Spinal cord (tissue), 10 donors: Measurements from ENCODE around the gene WDR54. TPM values are rescaled to one million over a fixed set of nuclear protein-coding genes. Genes with fewer than 3 reads are reported as not detected.

Experiments used
- DNase-seq, 6 donors: peaks; one replicate each; pipeline versions ENCODE4 v3.0.0 to v3.0.0-alpha.2; 2013 to 2015; ENCODE audit warnings: low spot score in 6 of 6, low read depth in 4 of 6
- H3K27ac ChIP-seq: one replicate; pipeline ENCODE4 v1.5.1; 2013; ENCODE audit warnings: low read depth, low read length, control low read depth
- H3K27me3 ChIP-seq: one replicate; pipeline ENCODE4 v1.6.1; 2013; ENCODE audit warnings: low read length; ENCODE audit not compliant: control insufficient read depth, insufficient read depth
- H3K36me3 ChIP-seq: one replicate; pipeline ENCODE4 v1.6.1; 2013; ENCODE audit warnings: low read length; ENCODE audit not compliant: control insufficient read depth, insufficient read depth
- H3K4me1 ChIP-seq: one replicate; pipeline ENCODE4 v1.6.1; 2013; ENCODE audit warnings: low read length; ENCODE audit not compliant: control insufficient read depth, insufficient read depth
- H3K4me3 ChIP-seq: one replicate; pipeline ENCODE4 v1.5.1; 2013; ENCODE audit warnings: low read depth, low read length, control low read depth
- H3K9me3 ChIP-seq: one replicate; pipeline ENCODE4 v1.6.1; 2013; ENCODE audit warnings: low read length; ENCODE audit not compliant: control insufficient read depth, insufficient read depth
- WGBS: methylation state at CpG from one replicate; pipeline ENCODE4 v1.1.5; 2013; ENCODE audit warnings: missing lambda C conversion rate; ENCODE audit not compliant: insufficient coverage; 5-methylcytosine and 5-hydroxymethylcytosine counted together
- polyA plus RNA-seq, 2 donors: library from polyadenylated mRNA; unstranded; fragments of 120-200 nt; gene quantifications; one replicate each; pipeline ENCODE4 v1.2.1, GENCODE V29; 2013; ENCODE audit not compliant: insufficient read length in 2 of 2
- total RNA-seq, 2 donors: library from RNA; depleted of rRNA in 1 of 2; stranded (reverse); fragments of 120-200 nt in 1 of 2; fragments of >200 nt in 1 of 2; gene quantifications; one replicate each; pipeline versions ENCODE4 v1.2.3 to v1.2.4, GENCODE V29; 2013 to 2014
- donor health status: healthy.

WDR54 gene
- total and polyA plus RNA-seq, 4 donors = 17.0 to 40.5 (median 37.7) TPM

DNA sequence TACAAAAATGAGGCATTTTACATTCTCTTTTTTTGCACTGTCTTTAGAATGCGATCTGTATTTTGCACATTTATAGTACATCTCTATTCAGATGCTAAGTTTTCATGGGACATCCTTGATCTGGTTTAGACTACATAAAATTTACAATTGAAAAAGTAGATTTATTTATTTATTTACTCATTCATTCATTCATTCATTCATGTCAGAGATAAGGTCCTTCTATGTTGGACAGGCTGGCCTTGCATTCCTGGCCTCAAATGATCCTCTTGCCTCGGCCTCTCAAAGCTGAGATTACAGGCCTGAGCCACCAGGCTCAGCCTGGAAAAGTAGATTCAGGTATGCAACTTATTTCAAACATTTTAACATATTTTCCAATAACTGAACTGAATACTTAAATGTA is 25.4 kb upstream of the WDR54 start:
- no peaks in the 10 kb centered on the region for H3K36me3 ChIP-seq
- no peak overlapping the region for H3K4me3 ChIP-seq
- no peaks in the 10 kb centered on the region for H3K27me3 ChIP-seq
- no peak overlapping the region for H3K27ac ChIP-seq
- no peaks in the 10 kb centered on the region for H3K9me3 ChIP-seq
- no peak for DNase-seq
- WGBS = no CpG with 5 or more reads among the region's 2 CpGs
- H3K4me1 ChIP-seq = peaks cover 4% of the 10 kb centered on the region

DNA sequence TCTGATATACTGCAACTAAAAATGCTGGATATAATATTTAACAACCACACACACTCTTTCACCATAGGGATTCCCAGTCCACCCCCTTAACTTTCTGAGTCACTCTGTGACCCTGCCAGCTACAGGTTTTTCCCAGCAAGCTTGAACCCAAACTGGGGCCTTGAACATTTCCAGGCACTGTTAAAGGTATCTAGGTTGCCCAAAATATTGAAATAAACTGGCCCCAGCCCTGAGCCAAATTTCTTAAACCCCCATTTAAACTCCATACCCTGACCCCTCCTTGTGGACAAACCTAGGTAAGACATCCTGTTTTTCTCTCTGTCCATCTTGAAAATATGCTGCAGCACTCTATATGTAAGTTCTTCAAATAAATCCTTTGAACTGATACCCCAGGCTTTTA is 21.7 kb upstream of the WDR54 start:
- Histone ChIP-seq H3K36me3 (no peaks in the 10 kb centered on the region), H3K27ac (no peak overlapping the region), H3K4me3 (no peak overlapping the region), H3K27me3 (no peaks in the 10 kb centered on the region), H3K9me3 (no peaks in the 10 kb centered on the region), H3K4me1 (no peaks in the 10 kb centered on the region)
- DNase-seq = no peak

DNA sequence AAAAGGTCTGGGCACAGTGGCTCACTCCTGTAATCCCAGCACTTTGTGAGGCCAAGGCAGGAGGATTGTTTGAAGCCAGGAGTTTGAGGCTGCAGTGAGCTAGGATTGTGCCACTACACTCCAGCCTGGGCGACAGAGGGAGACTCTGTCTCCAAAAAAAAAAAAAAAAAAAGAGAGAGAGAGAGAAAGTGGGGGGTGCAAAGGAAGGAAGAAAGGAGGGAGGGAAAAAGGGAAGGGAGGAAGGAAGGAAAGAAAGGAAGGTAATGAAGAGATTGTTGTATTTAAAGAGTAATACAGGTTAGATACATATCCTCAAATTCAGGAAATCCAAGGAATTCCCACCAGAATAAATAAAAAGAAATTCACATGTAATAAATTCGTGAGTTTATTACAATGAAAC is 19.6 kb upstream of the WDR54 start:
- Histone ChIP-seq H3K4me3 (no peak overlapping the region), H3K4me1 (no peaks in the 10 kb centered on the region), H3K27ac (no peak overlapping the region), H3K27me3 (no peaks in the 10 kb centered on the region), H3K9me3 (no peaks in the 10 kb centered on the region), H3K36me3 (no peaks in the 10 kb centered on the region)
- no CpG with 5 or more reads among the region's 2 CpGs for WGBS
- no peak for DNase-seq

DNA sequence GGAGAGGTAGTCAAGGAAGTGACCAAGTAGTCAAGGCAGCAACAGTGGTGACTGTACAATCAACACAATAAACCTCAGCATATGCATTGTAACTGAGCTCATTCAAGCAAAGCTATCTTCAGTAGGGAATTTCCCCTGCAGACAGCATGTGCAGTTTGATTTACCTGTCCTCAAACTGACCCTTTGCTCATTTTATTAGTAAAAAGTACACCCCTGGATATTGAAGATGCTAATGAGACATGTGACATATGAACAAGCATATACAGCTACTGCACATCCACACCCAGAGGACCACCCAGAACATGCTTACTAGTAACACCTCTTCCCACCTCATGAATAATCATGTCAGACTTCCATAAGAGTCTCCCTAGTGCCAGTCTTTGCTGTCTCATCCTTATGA is 15.5 kb upstream of the WDR54 start:
- Histone ChIP-seq H3K36me3 (no peaks in the 10 kb centered on the region), H3K4me1 (no peaks in the 10 kb centered on the region), H3K4me3 (no peak overlapping the region), H3K27ac (no peak overlapping the region), H3K9me3 (no peaks in the 10 kb centered on the region), H3K27me3 (no peaks in the 10 kb centered on the region)
- DNase-seq = no peak

DNA sequence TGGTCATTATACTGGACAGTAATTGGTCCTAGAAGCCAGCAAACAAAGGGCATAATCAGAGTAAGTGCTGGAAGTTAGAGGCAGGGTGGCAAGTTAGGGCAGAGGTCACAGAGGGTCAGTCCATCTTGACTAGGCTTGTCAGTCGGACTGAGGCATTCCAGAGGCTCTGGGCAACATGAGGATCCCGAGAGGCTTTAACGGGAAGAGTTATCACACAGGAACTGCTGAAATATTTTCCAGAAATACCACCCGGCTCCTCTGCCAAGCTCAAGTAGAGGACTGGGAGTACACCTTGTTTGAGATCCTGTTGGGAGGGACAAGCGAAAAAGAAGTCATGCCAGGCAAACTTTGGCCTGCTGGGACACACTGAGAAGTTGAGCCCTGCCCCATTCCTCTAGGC is 13.8 kb upstream of the WDR54 start:
- no peaks in the 10 kb centered on the region for H3K36me3 ChIP-seq
- WGBS = 89% methylated on average over 4 of the region's 5 CpGs
- H3K9me3 ChIP-seq = no peaks in the 10 kb centered on the region
- no peak for DNase-seq
- no peaks in the 10 kb centered on the region for H3K4me1 ChIP-seq
- no peak overlapping the region for H3K27ac ChIP-seq
- H3K27me3 ChIP-seq = no peaks in the 10 kb centered on the region
- H3K4me3 ChIP-seq = no peak overlapping the region

DNA sequence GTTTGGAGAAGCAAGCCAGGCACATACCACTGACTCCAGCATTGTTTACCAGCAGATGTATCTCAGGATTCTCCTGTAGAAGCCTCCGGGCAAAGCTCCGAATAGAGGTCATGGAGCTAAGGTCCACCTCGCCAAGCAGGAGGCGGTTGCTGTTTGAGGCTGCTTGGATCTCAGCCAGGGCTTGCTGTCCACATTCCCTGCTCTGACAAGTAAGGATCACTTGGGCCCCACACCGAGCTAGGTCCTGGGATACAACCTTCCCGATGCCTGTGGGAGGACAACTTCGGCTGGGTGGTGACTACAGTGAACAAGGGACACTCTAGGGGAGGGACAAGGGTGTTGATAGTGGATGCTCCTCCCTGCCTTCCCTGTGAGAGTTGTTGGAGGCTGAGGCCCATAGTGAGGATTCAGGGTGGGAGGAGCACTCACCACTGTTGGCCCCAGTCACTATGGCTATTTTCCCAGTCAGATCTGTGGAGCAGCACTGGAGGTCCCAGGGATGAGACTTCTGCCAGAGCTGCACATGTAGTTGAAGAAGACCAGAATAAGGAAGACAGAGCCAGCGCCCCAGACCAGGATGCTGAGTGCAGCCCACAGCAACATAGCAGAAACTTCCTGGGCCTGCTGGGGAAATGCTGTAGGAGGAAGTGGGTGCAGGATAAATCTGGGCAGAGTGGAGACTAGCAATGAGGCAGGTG is 8.4 kb upstream of the WDR54 start:
- peaks cover 29% of the 10 kb centered on the region for H3K4me1 ChIP-seq
- no peak for DNase-seq
- H3K9me3 ChIP-seq = no peaks in the 10 kb centered on the region
- H3K27me3 ChIP-seq = peaks cover 3% of the 10 kb centered on the region
- peaks cover 10% of the 10 kb centered on the region for H3K36me3 ChIP-seq
- H3K27ac ChIP-seq = no peak overlapping the region
- no peak overlapping the region for H3K4me3 ChIP-seq
- WGBS = 79% methylated on average over 8 of the region's 8 CpGs

DNA sequence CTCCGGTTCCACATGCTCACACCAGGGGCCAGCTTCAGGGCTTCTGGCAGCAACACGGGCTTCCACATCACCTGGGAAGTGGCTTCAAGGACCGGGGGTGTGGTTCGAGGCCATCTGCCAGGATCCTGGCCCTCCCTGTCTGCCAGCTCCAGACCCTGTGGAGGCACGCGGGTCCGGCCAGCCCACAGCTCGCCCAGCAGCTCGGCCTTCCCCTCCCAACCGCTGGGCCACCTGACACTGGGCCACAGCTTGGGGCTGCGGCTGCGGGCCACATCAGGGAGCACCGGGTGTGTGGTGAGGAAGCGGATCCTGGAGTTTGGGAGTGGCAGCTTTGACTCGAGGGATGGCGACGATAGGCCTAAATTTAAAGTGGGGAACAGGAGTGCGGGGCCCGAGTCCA is 7.1 kb upstream of the WDR54 start:
- no peaks in the 10 kb centered on the region for H3K9me3 ChIP-seq
- peaks cover 3% of the 10 kb centered on the region for H3K27me3 ChIP-seq
- H3K27ac ChIP-seq = no peak overlapping the region
- WGBS = 47% methylated on average over 19 of the region's 19 CpGs
- peak overlapping the region; percentile 65 for H3K4me3 ChIP-seq
- peaks cover 12% of the 10 kb centered on the region for H3K36me3 ChIP-seq
- DNase-seq = no peak
- H3K4me1 ChIP-seq = peaks cover 29% of the 10 kb centered on the region

DNA sequence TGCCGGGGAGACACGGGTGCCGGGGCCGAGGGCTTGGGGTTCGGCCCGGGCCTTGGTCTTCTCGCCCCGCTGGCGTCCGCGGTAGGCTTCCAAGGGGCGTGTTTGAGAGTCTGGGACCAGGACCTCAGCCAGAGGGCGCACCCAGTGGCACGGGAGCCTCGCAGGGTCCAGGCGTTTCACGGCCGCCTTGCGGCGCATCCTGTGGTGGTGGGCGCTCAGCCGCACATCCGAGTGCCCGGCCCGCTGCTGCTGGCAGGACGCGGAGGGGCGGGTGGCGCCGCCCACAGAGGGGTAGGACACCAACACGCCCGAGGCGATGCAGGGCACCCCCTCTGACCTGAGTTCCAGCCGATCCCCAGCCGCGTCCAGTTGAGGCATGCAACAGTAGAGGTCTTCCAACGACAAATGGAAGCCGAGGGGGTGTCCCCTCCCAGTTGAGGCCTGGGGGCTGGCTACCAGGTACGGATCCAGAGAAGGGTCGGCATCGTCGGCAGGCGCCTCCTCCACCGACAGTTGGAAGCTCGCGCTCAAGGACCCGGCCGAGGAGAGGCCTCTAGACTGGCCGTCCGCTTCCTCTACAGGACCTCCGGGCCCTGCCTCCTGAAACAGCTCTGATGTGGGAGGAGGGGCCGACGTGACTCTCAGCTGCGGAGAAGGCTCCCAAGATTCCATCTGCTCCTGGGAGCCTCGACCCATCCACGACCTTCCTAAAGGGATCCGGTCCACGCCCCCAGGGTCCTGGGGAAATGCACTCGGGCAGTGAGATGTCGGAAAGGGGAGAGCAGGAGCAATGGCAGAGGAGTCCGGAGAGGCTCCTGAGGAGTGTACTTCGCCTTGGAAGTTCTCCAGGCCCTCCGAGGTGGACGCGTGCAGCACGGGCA is 6.4 kb upstream of the WDR54 start:
- Histone ChIP-seq H3K27me3 (peaks cover 3% of the 10 kb centered on the region), H3K4me3 (peak overlapping the region; percentile 65), H3K4me1 (peaks cover 29% of the 10 kb centered on the region), H3K27ac (peak overlapping the region; percentile 40), H3K9me3 (no peaks in the 10 kb centered on the region), H3K36me3 (peaks cover 12% of the 10 kb centered on the region)
- peak in 3 of 6 donors; percentile 14 to 75 (median 55) for DNase-seq
- WGBS = 6% methylated on average over 62 of the region's 66 CpGs

DNA sequence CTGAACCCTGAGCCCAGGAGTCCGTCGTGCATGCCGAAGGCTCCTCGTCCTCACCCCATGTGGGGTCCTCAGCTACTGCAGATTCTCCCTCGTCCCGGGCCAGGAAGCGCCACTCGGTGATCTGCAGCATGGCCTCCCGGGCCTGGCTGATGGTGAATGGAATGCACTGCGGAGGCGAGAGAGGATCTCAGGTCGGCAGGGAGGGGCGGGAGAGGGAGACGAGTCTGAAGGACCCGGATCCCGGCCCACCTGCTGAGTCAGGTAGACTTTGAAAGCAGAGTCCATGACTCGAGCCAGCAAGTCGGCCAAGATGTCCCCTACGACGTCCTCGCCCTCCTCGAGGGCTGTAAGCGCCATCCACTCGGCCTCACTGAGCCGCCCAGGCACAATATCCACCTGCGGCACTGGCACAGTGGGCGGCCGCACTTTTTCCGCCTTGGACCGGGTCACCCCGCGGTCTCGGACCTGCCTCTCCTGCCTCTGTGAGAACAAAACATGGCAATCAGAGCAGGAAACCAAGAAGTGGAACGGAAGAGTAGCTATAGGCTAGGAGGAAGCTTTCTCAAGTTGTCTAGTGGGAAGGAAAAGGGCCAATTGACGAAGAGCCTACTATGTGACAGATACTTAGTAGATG is 5.7 kb upstream of the WDR54 start:
- 55% methylated on average over 33 of the region's 35 CpGs for WGBS
- no peak for DNase-seq

More for the DNA sequence above, 5.7 kb upstream of the WDR54 start:
- Histone ChIP-seq H3K36me3 (peaks cover 12% of the 10 kb centered on the region), H3K4me1 (peaks cover 35% of the 10 kb centered on the region), H3K9me3 (no peaks in the 10 kb centered on the region), H3K27ac (no peak overlapping the region), H3K4me3 (peak overlapping the region; percentile 65), H3K27me3 (peaks cover 3% of the 10 kb centered on the region)
